Tibial nerve (tissue), 4 donors: ENCODE measurements around the gene CELA3A. TPM values are rescaled to one million over a fixed set of nuclear protein-coding genes. Genes with fewer than 3 reads are reported as not detected.
A peak's percentile ranks its signal among the peaks of the same experiment; 100 is the strongest.

Experiments
- DNase-seq, 2 donors: peaks; one replicate each; pipeline ENCODE4 v3.0.0-alpha.2; 2019; ENCODE audit warnings: low spot score in 2 of 2
- H3K27ac ChIP-seq, 4 donors: fragments of 200-600 bp; sonication (generic) in 3 of 4; one replicate each; pipeline ENCODE4 v1.5.1; 2017 to 2019; ENCODE audit warnings: mild to moderate bottlenecking in 1 of 4
- H3K27me3 ChIP-seq, 2 donors: fragments of 200-600 bp; sonication (generic) in 1 of 2; one replicate each; pipeline versions ENCODE4 v1.5.1 to v1.6.0; 2017 to 2019
- H3K36me3 ChIP-seq, 3 donors: fragments of 200-600 bp; sonication (generic); one replicate each; pipeline ENCODE4 v1.5.1; 2018 to 2019
- H3K4me1 ChIP-seq, 4 donors: fragments of 200-600 bp; sonication (generic) in 3 of 4; one replicate each; pipeline ENCODE4 v1.5.1; 2017 to 2019
- H3K4me3 ChIP-seq, 4 donors: fragments of 200-600 bp; sonication (generic) in 3 of 4; one replicate each; pipeline ENCODE4 v1.5.1; 2017 to 2019; ENCODE audit warnings: mild to moderate bottlenecking in 1 of 4, moderate library complexity in 1 of 4
- H3K9me3 ChIP-seq, 4 donors: fragments of 200-600 bp; sonication (generic) in 3 of 4; one replicate each; pipeline ENCODE4 v1.5.1; 2017 to 2019
- EP300 ChIP-seq, 2 donors: sonication (generic); formaldehyde crosslinking; IDR thresholded peaks; one replicate each; pipeline ENCODE4 v1.6.1; 2017; ENCODE audit warnings: antibody characterized with exemption in 2 of 2, mild to moderate bottlenecking in 1 of 2
- POLR2A ChIP-seq, 2 donors: fragments of 450-650 bp; IDR thresholded peaks; one replicate each; pipeline ENCODE4 v1.6.1; 2017; ENCODE audit warnings: antibody characterized with exemption in 2 of 2, mild to moderate bottlenecking in 2 of 2, moderate library complexity in 2 of 2
- WGBS, 2 donors: methylation state at CpG; one replicate each; pipeline ENCODE4 v1.1.5; 2018; 5-methylcytosine and 5-hydroxymethylcytosine counted together
- total RNA-seq, 4 donors: library from RNA; depleted of rRNA; stranded (reverse); fragments of >200 nt; gene quantifications; one replicate each; pipeline ENCODE4 v1.1.0, GENCODE V29; 2016
- TF ChIP-seq, protein P1 (sequence below), 5 experiments: fragments of 200-600 bp in 3 of 5; fragments of 450-650 bp in 2 of 5; sonication (generic) in 3 of 5; IDR thresholded peaks; one replicate each; pipeline ENCODE4 v1.5.1; 2016 to 2019; ENCODE audit warnings: antibody characterized with exemption in 5 of 5, mild to moderate bottlenecking in 3 of 5, moderate library complexity in 2 of 5

Gene CELA3A, protein sequence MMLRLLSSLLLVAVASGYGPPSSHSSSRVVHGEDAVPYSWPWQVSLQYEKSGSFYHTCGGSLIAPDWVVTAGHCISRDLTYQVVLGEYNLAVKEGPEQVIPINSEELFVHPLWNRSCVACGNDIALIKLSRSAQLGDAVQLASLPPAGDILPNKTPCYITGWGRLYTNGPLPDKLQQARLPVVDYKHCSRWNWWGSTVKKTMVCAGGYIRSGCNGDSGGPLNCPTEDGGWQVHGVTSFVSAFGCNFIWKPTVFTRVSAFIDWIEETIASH
- total RNA-seq = 10 to 100 TPM in 1 of 4 donors, 1 to 10 TPM in 3; 4.0 to 60.6 (median 6.0) TPM

DNA sequence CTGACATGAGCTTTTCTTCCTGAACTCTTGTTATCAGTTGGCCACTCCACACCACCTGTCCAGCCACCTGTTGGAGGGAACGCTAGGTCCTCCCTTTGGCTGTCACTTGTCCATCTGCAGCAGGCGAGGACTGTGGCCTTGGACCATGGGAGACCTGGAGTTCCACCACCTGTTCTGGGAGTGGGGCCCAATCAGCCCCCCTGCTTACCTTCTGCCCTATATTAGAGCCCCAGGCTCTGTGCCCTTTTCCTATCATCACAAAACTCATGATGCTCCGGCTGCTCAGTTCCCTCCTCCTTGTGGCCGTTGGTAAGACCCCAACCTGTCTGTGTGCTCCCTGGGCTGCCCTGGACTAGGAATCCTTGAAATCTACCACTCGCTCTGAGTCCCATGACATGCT lies at the start of gene CELA3A:
TSS of gene CELA3A (plus strand) at position 249 of the 400 bp plus-strand sequence. CDS start at position 267, 18 bp downstream.
- no peak within 1 kb of the TSS for H3K4me3 ChIP-seq
- H3K27ac ChIP-seq = no peak within 1 kb of the TSS
- no peaks in the 10 kb centered on the region for H3K4me1 ChIP-seq
- no peaks in the 10 kb centered on the region for H3K36me3 ChIP-seq
- TF ChIP-seq EP300 (IDR thresholded peaks at IDR 0.05) (no peak), POLR2A (IDR thresholded peaks at IDR 0.05) (no peak)
- TF ChIP-seq, protein P1, sequence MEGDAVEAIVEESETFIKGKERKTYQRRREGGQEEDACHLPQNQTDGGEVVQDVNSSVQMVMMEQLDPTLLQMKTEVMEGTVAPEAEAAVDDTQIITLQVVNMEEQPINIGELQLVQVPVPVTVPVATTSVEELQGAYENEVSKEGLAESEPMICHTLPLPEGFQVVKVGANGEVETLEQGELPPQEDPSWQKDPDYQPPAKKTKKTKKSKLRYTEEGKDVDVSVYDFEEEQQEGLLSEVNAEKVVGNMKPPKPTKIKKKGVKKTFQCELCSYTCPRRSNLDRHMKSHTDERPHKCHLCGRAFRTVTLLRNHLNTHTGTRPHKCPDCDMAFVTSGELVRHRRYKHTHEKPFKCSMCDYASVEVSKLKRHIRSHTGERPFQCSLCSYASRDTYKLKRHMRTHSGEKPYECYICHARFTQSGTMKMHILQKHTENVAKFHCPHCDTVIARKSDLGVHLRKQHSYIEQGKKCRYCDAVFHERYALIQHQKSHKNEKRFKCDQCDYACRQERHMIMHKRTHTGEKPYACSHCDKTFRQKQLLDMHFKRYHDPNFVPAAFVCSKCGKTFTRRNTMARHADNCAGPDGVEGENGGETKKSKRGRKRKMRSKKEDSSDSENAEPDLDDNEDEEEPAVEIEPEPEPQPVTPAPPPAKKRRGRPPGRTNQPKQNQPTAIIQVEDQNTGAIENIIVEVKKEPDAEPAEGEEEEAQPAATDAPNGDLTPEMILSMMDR (IDR thresholded peaks at IDR 0.05) = no peak
- no peak for DNase-seq
- H3K9me3 ChIP-seq = no peaks in the 10 kb centered on the region
- 58 to 78% methylated on average over 5 of the region's 5 CpGs for WGBS, 2 donors
- no peaks in the 10 kb centered on the region for H3K27me3 ChIP-seq

DNA sequence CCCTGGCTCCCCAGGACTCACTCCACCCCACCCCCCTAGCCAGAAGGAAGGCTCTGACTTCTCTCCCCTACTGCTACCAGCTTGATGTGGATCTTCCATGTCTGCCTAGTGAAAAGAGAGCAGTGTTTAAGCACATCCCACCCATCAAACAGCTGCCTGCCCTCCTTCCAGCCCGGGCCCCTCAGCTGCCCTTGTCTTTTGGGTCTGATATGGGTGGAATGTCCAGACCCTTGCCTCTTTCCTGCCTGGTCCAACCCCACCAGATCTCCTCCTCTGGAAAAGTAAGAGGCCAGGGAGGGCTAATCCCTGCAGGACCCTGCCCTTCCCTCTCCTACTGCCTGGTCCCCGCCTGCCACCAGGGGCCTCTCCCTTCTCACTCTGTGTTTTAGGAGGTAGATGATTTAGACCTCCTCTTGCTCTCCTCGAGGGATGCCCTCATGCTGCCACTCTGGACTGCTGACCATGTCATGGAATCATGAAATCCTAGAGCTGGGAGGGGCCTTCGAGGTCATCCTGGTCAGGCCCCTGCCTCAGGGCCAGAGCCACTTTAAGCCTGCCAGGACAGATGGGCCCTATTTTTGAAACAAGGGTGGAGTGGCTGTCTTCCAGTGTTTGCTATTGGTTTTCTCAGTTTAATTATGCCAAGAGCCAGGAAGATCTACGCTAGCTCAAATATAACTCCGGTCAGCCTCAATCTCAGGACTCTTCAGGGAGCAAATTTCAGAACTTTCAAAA lies 48.5 kb upstream of the CELA3A start:
- DNase-seq = no peak
- Histone ChIP-seq H3K36me3 (no peaks in the 10 kb centered on the region), H3K9me3 (no peaks in the 10 kb centered on the region), H3K27ac (no peak overlapping the region), H3K4me3 (no peak overlapping the region), H3K4me1 (peaks cover 0 to 21% (median 13%) of the 10 kb centered on the region in 4 donors), H3K27me3 (no peaks in the 10 kb centered on the region)
- TF ChIP-seq, protein P1 (IDR thresholded peaks at IDR 0.05) = no peak
- TF ChIP-seq POLR2A (IDR thresholded peaks at IDR 0.05) = no peak
- no peak for TF ChIP-seq EP300 (IDR thresholded peaks at IDR 0.05)
- 80 to 84% methylated on average over 5 to 6 of the region's 6 CpGs for whole genome bisulfite sequencing, 2 donors

DNA sequence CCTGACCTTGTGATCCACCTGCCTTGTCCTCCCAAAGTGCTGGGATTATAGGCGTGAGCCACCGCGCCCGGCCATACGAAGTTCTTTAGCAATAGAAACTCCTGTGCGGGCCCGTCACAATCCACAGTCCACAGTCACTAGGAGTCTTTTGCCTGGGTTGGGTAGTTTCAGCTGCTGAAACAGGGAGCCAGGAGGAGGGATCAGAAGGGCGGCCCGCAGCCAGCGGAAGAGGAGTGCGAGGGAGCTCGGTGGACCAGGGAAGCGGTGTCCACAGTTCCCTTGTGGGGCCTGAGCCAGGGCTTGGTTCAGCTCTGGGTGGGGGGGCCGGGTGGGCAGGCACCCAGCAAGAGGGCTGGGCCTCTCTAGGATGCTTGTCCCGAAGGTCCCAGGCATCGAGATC lies 46.4 kb upstream of the CELA3A start:
- H3K27ac ChIP-seq = peak overlapping the region in 3 of 4 donors; percentile 56 to 69 (median 60)

DNA sequence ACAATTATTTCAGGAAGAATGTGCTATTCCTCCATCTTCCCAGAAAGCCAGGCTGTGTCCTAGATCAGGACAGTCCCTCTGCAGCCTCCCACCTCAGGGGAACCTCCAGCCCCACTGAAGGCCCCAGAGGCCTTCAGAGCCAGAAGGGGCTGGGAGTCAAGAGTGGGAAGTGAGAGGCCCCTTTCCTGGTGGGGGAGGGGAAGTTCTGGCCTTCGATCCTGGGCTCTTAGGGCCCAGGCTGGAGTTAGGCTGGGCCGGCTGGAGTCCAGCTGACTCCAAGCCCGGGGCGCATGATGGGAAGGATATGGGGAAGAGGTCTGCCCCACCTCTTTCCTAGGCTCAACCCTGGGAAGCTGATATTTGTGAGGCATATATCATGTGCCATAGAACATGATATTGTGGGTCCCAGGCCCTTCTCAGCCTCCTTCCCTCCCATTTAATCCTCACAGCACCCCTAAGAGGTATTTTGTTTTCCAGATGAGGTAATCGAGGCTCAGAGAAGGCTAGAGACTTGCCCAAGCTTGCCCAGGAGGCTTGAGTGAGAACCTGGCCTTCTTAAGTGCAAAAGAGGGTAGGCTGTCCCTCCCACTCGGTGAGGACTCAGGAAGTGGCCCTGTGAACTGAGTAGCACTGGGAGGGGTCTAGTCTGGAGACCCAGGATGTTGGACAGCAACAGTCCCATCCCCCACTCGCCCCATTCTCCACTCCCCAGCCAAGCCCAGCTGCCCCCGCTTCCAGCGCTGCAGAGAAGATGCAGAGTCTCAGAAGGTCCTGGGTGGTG lies 45.8 kb upstream of the CELA3A start:
- H3K27ac ChIP-seq = peak overlapping the region; percentile 46 to 69 (median 58)
- WGBS, 2 donors = 55 to 61% methylated on average over 6 to 9 of the region's 9 CpGs
- peaks cover 0 to 25% (median 13%) of the 10 kb centered on the region in 4 donors for H3K4me1 ChIP-seq
- H3K27me3 ChIP-seq = no peaks in the 10 kb centered on the region
- no peak for DNase-seq
- TF ChIP-seq POLR2A (IDR thresholded peaks at IDR 0.05) = no peak
- TF ChIP-seq, protein P1 (IDR thresholded peaks at IDR 0.05) = no peak
- peak in 1 of 2 donors; percentile 20 for TF ChIP-seq EP300 (IDR thresholded peaks at IDR 0.05)
- no peak overlapping the region for H3K4me3 ChIP-seq
- no peaks in the 10 kb centered on the region for H3K9me3 ChIP-seq
- no peaks in the 10 kb centered on the region for H3K36me3 ChIP-seq

More for the DNA sequence above, 46.4 kb upstream of the CELA3A start:
- no peak overlapping the region for H3K4me3 ChIP-seq
- TF ChIP-seq, protein P1 (IDR thresholded peaks at IDR 0.05) = no peak
- TF ChIP-seq EP300 (IDR thresholded peaks at IDR 0.05) (no peak), POLR2A (IDR thresholded peaks at IDR 0.05) (no peak)
- DNase-seq = no peak
- 76 to 83% methylated on average over 12 to 14 of the region's 16 CpGs for WGBS, 2 donors
- H3K9me3 ChIP-seq = no peaks in the 10 kb centered on the region
- peaks cover 0 to 25% (median 13%) of the 10 kb centered on the region in 4 donors for H3K4me1 ChIP-seq
- no peaks in the 10 kb centered on the region for H3K27me3 ChIP-seq
- no peaks in the 10 kb centered on the region for H3K36me3 ChIP-seq
